CD4-positive, alpha-beta T cell (primary cell): ENCODE data around the gene MBTD1. TPM values are rescaled to one million over a fixed set of nuclear protein-coding genes. Genes with fewer than 3 reads are reported as not detected.

Source experiments
- ATAC-seq: fragments of 200-7000 bp; cut with Tn5 transposase; one replicate; pipeline ENCODE4 v1.10.0; 2022; ENCODE audit warnings: mild to moderate bottlenecking; ENCODE audit not compliant: poor library complexity
- CTCF ChIA-PET: fragments of 350-600 bp; sonication (Branson Sonifier 250); formaldehyde crosslinking; loops from one replicate; lab custom pipeline; 2021; ENCODE audit warnings: antibody characterized with exemption, inconsistent platforms; lab: Charles Lee
- POLR2A ChIA-PET: fragments of 350-600 bp; sonication (Branson Sonifier 250); formaldehyde crosslinking; loops from one replicate; lab custom pipeline; 2021; ENCODE audit warnings: antibody characterized with exemption, inconsistent platforms; lab: Charles Lee
- DNase-seq, 14 experiments: peaks; one replicate each; pipeline ENCODE4 v3.0.0-alpha.2; 2013 to 2020; ENCODE audit warnings: mixed read lengths in 2 of 14
- H3K27ac ChIP-seq, 2 donors: one replicate each; pipeline versions ENCODE4 v1.5.1 to v1.7.0; 2013; ENCODE audit warnings: low read length in 2 of 2, low read depth in 1 of 2, mild to moderate bottlenecking in 1 of 2
- H3K27me3 ChIP-seq, 2 experiments: 1 replicate in 1 of 2; 2 replicates in 1 of 2; pipeline versions ENCODE4 v1.6.1 to v1.7.0; 2013; ENCODE audit warnings: low read length in 2 of 2, control low read depth in 1 of 2, mild to moderate bottlenecking in 1 of 2, moderate library complexity in 1 of 2; ENCODE audit not compliant: insufficient read depth in 2 of 2, control insufficient read depth in 1 of 2
- H3K36me3 ChIP-seq: one replicate; pipeline ENCODE4 v1.6.1; 2013; ENCODE audit warnings: low read length, control low read depth; ENCODE audit not compliant: insufficient read depth
- H3K4me1 ChIP-seq: one replicate; pipeline ENCODE4 v1.6.1; 2013; ENCODE audit warnings: low read length, control low read depth; ENCODE audit not compliant: insufficient read depth
- H3K4me3 ChIP-seq: one replicate; pipeline ENCODE4 v1.5.1; 2013; ENCODE audit warnings: mild to moderate bottlenecking, low read length, moderate library complexity
- H3K9me3 ChIP-seq, 2 experiments: 1 replicate in 1 of 2; 2 replicates in 1 of 2; pipeline versions ENCODE4 v1.6.1 to v1.7.0; 2013; ENCODE audit warnings: low read length in 2 of 2, mild to moderate bottlenecking in 2 of 2, control low read depth in 1 of 2, moderate library complexity in 1 of 2; ENCODE audit not compliant: control insufficient read depth in 1 of 2, insufficient read depth in 1 of 2
- H3K27ac Mint-ChIP-seq: one replicate; pipeline ENCODE4 v1.8.0; 2020; ENCODE audit warnings: mixed read lengths
- H3K27me3 Mint-ChIP-seq: one replicate; pipeline ENCODE4 v1.8.0; 2021; ENCODE audit warnings: mixed read lengths
- H3K36me3 Mint-ChIP-seq: one replicate; pipeline ENCODE4 v1.8.0; 2021; ENCODE audit warnings: low read depth, mixed read lengths
- H3K4me1 Mint-ChIP-seq: one replicate; pipeline ENCODE4 v1.8.0; 2021; ENCODE audit warnings: low read depth, mixed read lengths
- H3K4me3 Mint-ChIP-seq: one replicate; pipeline ENCODE4 v1.8.0; 2020; ENCODE audit warnings: mild to moderate bottlenecking, mixed read lengths
- H3K9me3 Mint-ChIP-seq: one replicate; pipeline ENCODE4 v1.8.0; 2020; ENCODE audit warnings: mixed read lengths
- intact Hi-C, 2 experiments: fragments of 100-400 bp; cut with DNase I in 1 of 2; cut with micrococcal nuclease in 1 of 2; formaldehyde crosslinking; loops; one replicate each; pipeline versions ENCODE4 v1.15.1 to v1.9.0; 2023 to 2025; cut with DNase I, micrococcal nuclease
- total RNA-seq, 174 experiments: library from RNA in 2 of 174; stranded (reverse) in 2 of 174; gene quantifications; one replicate each; pipeline ENCODE4 v1.2.3 and lab custom pipeline; 2021 to 2026
- TF ChIP-seq, protein P1 (sequence below): fragments of 200-600 bp; IDR thresholded peaks from one replicate; pipeline ENCODE4 v1.8.0; 2022; ENCODE audit warnings: antibody characterized with exemption, mild to moderate bottlenecking

The MBTD1 gene
- total RNA-seq, 2 experiments from 2014 or later: 23.0 TPM

DNA sequence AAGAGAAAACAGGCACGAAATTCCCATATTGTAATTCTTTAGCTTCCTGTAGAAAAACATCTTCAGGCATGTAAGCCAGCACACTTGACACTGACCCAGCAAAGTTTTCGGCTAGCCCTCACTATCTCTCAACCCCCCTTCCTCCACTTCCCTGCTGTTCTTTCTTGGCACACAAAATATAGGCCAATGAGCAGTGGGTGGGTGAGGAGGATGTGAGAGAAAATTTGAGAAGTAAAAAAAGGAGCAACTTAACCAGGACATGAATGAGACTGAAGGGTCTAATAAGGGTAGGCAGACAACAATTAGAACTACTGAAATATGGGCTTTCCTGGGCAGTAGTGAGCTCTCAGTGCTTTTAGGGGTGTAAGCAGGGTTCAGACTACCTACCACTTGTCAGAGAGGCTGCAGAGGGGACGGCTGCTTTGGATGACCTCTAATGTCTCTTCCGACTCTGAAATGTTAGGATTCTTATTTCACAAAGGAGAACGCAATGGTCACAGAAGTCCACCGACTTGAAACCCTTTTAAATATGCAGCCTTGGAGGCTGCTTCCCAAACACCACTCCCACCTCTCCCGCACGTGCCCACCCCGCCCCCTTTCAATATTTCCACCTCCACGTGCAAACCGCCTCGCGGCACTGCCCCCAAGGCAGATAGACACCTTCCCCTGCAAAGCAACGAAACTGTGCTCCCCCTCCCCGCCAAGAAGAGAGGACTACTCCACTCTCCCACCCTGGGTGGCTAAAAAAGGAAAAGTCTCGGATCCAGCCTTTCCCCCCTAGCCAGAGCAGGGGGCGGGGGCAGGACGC is 889 bp downstream of the MBTD1 start:
- DNase-seq (peak in 4 of 14 experiments; percentile 1 to 30 (median 14)), ATAC-seq (no peak)
- Mint-ChIP-seq H3K36me3 (peaks cover 86% of the 10 kb centered on the region), H3K4me1 (peaks cover 86% of the 10 kb centered on the region), H3K27me3 (no peaks in the 10 kb centered on the region), H3K27ac (peak overlapping the region; percentile 99), H3K4me3 (peak overlapping the region; percentile 99), H3K9me3 (no peaks in the 10 kb centered on the region)
- intact Hi-C loops: loop anchor here in 1 of 2 experiments (5.0 to 10.0 kb wide), 3 partner anchors 92 to 394 kb away; partner anchors contain the start of genes NME2 and TOB1
- TF ChIP-seq, protein P1, sequence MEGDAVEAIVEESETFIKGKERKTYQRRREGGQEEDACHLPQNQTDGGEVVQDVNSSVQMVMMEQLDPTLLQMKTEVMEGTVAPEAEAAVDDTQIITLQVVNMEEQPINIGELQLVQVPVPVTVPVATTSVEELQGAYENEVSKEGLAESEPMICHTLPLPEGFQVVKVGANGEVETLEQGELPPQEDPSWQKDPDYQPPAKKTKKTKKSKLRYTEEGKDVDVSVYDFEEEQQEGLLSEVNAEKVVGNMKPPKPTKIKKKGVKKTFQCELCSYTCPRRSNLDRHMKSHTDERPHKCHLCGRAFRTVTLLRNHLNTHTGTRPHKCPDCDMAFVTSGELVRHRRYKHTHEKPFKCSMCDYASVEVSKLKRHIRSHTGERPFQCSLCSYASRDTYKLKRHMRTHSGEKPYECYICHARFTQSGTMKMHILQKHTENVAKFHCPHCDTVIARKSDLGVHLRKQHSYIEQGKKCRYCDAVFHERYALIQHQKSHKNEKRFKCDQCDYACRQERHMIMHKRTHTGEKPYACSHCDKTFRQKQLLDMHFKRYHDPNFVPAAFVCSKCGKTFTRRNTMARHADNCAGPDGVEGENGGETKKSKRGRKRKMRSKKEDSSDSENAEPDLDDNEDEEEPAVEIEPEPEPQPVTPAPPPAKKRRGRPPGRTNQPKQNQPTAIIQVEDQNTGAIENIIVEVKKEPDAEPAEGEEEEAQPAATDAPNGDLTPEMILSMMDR: no peak
- H3K4me3 ChIP-seq: peak overlapping the region; percentile 90
- no peaks in the 10 kb centered on the region for H3K9me3 ChIP-seq
- peak overlapping the region; percentile 96 to 99 for H3K27ac ChIP-seq
- ChIA-PET CTCF (no interaction called here), POLR2A (interaction anchor here (1.1 to 1.2 kb wide), 2 partner anchors 8 to 61 kb away, joined by 3 to 4 read pairs; no protein-coding TSS in a partner anchor)
- H3K27me3 ChIP-seq: no peaks in the 10 kb centered on the region
- H3K36me3 ChIP-seq: peaks cover 37% of the 10 kb centered on the region
- H3K4me1 ChIP-seq: peaks cover 39% of the 10 kb centered on the region

DNA sequence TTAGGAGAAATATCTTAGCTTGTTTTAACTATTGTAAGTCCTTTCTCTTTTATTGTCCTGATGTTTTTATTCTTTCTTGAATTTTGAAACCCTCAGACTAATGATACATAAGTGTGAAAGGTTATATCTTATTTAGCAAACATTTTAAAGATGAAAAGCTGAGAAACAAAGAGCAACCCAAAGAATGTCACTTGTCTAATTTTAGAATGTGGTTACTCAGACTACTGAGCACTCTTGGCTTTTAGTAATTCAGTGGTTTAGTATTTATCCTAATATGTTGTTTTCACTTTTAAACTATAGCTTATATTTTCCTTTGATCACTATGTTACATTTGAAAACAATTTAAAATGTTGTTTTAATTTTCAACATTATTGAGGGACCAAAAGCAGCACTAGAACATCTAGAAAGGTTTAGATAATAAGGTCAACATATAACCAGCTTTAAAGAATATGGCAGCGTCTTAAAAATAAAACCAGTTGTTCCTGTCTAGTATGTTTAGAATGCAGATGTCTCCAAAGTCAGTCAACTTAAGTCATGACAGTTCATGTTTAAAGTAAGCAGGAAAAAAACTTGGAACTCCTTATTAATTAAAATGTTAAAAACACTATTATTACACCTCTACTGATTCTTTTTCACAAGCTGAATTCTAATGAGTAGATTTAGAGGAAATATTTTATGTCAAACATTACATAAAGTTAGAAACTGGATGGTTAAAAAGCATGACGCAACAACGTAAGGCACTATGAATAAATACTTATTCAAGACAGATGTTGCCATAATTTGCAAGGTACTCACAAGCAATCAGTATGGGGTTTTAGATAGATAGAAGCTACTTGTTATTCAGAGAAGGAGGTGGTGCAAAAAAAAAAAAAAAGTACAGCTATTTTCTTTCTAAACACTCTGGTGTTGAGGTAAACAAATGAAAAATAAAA is 2.4 kb downstream of the MBTD1 start:
- no peak for DNase-seq
- no peaks in the 10 kb centered on the region for H3K27me3 Mint-ChIP-seq
- H3K36me3 Mint-ChIP-seq: peaks cover 84% of the 10 kb centered on the region
- H3K27ac Mint-ChIP-seq: peak overlapping the region; percentile 99
- peaks cover 76% of the 10 kb centered on the region for H3K4me1 Mint-ChIP-seq
- Histone ChIP-seq H3K4me1 (peaks cover 32% of the 10 kb centered on the region), H3K27ac (no peak overlapping the region), H3K27me3 (no peaks in the 10 kb centered on the region), H3K4me3 (no peak overlapping the region), H3K9me3 (no peaks in the 10 kb centered on the region), H3K36me3 (peaks cover 36% of the 10 kb centered on the region)
- intact Hi-C loops: loop anchor here in 1 of 2 experiments (5.0 to 10.0 kb wide), 3 partner anchors 90 to 393 kb away; partner anchors contain the start of genes NME2 and TOB1
- no peak for ATAC-seq
- no peaks in the 10 kb centered on the region for H3K9me3 Mint-ChIP-seq
- peak overlapping the region; percentile 99 for H3K4me3 Mint-ChIP-seq
- TF ChIP-seq, protein P1: no peak
- ChIA-PET POLR2A (interaction anchor here (0.5 kb wide), 1 partner anchor 1288 kb away, joined by 3 read pairs; no protein-coding TSS in a partner anchor), CTCF (interaction anchor here (1.2 kb wide), 1 partner anchor 104 kb away, joined by 3 read pairs; the partner anchor contains the start of gene NME1)

DNA sequence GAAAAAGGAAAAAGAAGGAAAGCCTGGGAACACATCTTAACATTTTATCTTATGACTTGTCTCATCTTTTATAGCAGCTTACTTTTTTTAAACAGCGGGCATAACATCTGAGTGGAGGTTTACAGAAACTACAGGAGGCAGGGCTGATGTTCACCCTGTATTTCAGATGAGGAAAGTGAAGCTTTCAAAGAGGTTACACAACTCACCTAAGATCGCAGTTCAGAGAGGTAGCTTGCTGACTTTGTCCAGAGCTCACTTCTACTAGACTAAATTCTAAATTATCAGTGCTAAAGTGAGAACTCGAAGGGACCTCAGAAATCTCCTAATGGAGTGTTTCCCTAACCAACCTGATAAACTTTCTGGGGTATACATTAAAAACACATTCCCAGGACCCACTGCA is 3.7 kb downstream of the MBTD1 start:
- H3K4me1 ChIP-seq: peaks cover 19% of the 10 kb centered on the region
- TF ChIP-seq, protein P1: no peak
- no peak overlapping the region for H3K4me3 ChIP-seq
- Mint-ChIP-seq H3K27ac (no peak overlapping the region), H3K27me3 (no peaks in the 10 kb centered on the region), H3K4me1 (peaks cover 67% of the 10 kb centered on the region), H3K4me3 (peak overlapping the region; percentile 61), H3K36me3 (peaks cover 86% of the 10 kb centered on the region), H3K9me3 (no peaks in the 10 kb centered on the region)
- no peak overlapping the region for H3K27ac ChIP-seq
- ChIA-PET CTCF (no interaction called here), POLR2A (no interaction called here)
- no peaks in the 10 kb centered on the region for H3K9me3 ChIP-seq
- no peak for ATAC-seq
- peaks cover 39% of the 10 kb centered on the region for H3K36me3 ChIP-seq
- DNase-seq: no peak
- intact Hi-C loops: loop anchor here in 1 of 2 experiments (5.0 to 10.0 kb wide), 3 partner anchors 89 to 391 kb away; partner anchors contain the start of genes NME2 and TOB1
- H3K27me3 ChIP-seq: no peaks in the 10 kb centered on the region
